Thoracic aorta (tissue), 2 donors: ENCODE results near the gene KCNQ4. TPM values are rescaled to one million over a fixed set of nuclear protein-coding genes. Genes with fewer than 3 reads are reported as not detected.

Experiments
- ATAC-seq: fragments of 150-250 bp; one replicate; pipeline ENCODE4 v1.8.0; 2017; ENCODE audit warnings: low read depth; ENCODE audit not compliant: insufficient number of reproducible peaks, low FRiP score
- DNase-seq: peaks from one replicate; pipeline ENCODE4 v3.0.0-alpha.2; 2020; ENCODE audit warnings: low spot score
- H3K27ac ChIP-seq, 2 donors: fragments of 200-600 bp; sonication (generic); 1 replicate in 1 of 2; 2 replicates in 1 of 2; pipeline ENCODE4 v1.5.1; 2016; ENCODE audit warnings: mild to moderate bottlenecking in 2 of 2, moderate library complexity in 2 of 2
- H3K27me3 ChIP-seq: fragments of 200-600 bp; sonication (generic); replicated peaks from 2 replicates; pipeline ENCODE4 v1.6.0; 2016; ENCODE audit warnings: mild to moderate bottlenecking; ENCODE audit not compliant: insufficient read depth
- H3K36me3 ChIP-seq: fragments of 200-600 bp; sonication (generic); one replicate; pipeline ENCODE4 v1.5.1; 2016
- H3K4me1 ChIP-seq, 2 donors: fragments of 200-600 bp; sonication (generic); 1 replicate in 1 of 2; 2 replicates in 1 of 2; pipeline versions ENCODE4 v1.5.1 to v1.6.0; 2016; ENCODE audit warnings: low read depth in 2 of 2, mild to moderate bottlenecking in 1 of 2; ENCODE audit not compliant: control insufficient read depth in 1 of 2
- H3K4me3 ChIP-seq: fragments of 200-600 bp; sonication (generic); 2 replicates; pipeline ENCODE4 v1.5.1; 2016; ENCODE audit warnings: mild to moderate bottlenecking
- H3K9me3 ChIP-seq: fragments of 200-600 bp; sonication (generic); 2 replicates; pipeline ENCODE4 v1.5.1; 2016
- total RNA-seq, 2 donors: library from RNA; depleted of rRNA; stranded (reverse); fragments of >200 nt; gene quantifications; one replicate each; pipeline versions ENCODE4 v1.1.0 to v1.2.3, GENCODE V29; 2016
- TF ChIP-seq, protein P1 (sequence below): fragments of 200-600 bp; sonication (generic); IDR thresholded peaks from one replicate; pipeline ENCODE4 v1.5.1; 2019; ENCODE audit warnings: antibody characterized with exemption

Gene KCNQ4
- total RNA-seq, 2 donors from 2014 or later: 5.7 to 11.5 TPM

DNA sequence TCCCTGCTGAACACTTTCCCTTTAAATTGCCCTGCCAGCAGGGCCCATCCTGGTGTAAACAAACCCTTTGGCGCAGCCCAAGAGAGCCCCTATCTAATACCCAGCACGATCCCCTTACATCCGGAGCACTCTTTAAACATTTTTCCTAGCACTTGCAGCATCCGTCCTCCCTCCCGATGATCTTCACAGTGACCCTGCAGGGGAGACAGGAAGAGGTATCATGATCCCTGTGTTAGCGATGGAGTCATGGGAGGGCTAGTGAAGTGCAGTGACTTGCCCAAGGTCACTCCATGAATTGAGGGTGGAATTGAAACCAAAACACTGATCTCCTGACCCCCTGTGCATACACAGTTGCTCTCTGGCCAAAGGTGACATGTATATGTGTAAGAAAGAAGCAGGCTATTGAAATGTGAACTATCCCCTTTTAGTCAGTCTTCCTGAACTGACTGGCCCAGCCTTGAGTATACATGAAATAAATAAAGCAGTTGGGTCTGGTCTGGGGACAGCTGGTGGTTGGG is 9.8 kb upstream of the KCNQ4 start:
- H3K27me3 ChIP-seq: no peaks in the 10 kb centered on the region
- TF ChIP-seq, protein P1, sequence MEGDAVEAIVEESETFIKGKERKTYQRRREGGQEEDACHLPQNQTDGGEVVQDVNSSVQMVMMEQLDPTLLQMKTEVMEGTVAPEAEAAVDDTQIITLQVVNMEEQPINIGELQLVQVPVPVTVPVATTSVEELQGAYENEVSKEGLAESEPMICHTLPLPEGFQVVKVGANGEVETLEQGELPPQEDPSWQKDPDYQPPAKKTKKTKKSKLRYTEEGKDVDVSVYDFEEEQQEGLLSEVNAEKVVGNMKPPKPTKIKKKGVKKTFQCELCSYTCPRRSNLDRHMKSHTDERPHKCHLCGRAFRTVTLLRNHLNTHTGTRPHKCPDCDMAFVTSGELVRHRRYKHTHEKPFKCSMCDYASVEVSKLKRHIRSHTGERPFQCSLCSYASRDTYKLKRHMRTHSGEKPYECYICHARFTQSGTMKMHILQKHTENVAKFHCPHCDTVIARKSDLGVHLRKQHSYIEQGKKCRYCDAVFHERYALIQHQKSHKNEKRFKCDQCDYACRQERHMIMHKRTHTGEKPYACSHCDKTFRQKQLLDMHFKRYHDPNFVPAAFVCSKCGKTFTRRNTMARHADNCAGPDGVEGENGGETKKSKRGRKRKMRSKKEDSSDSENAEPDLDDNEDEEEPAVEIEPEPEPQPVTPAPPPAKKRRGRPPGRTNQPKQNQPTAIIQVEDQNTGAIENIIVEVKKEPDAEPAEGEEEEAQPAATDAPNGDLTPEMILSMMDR: no peak
- H3K27ac ChIP-seq: no peak overlapping the region
- H3K4me3 ChIP-seq: no peak overlapping the region
- H3K4me1 ChIP-seq: peaks cover 0 to 9% of the 10 kb centered on the region in 2 donors
- no peak for DNase-seq
- no peak for ATAC-seq
- no peaks in the 10 kb centered on the region for H3K9me3 ChIP-seq
- H3K36me3 ChIP-seq: peaks cover 5% of the 10 kb centered on the region

DNA sequence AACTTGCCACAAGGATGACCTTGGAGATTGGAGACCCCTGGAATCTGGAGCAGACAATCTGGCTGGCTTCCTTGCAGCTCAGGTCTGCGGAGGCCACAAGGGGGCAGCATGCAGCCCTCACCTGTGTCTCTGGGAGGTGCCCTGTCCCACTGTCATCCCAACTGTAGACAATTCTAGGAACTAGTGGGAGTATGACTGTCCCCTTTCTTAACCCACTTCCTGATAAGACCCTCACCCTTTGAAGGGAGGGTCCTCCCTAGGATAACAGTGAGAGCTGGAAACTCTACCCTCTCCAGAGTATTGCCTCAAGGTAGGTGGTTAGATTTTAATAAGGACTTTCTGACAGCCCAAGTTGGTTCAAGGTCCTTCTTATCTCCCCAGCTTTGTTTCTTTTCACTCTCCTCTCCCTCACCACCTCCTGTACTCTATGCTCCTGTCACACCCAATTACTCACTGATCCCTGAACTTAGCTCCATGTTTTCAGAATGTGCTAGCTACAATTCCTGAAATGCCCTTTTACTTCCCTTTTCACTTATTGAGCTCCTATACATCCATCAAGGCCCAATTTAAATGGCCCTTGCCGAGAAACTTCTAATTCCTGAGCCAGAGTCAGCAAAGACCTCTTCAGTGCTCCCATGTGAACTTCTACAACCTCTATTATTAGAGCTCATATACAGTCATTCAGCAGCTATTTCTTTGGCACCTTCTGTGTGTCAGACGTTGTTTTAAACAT is 9.2 kb upstream of the KCNQ4 start:
- H3K9me3 ChIP-seq: no peaks in the 10 kb centered on the region
- no peak for DNase-seq

DNA sequence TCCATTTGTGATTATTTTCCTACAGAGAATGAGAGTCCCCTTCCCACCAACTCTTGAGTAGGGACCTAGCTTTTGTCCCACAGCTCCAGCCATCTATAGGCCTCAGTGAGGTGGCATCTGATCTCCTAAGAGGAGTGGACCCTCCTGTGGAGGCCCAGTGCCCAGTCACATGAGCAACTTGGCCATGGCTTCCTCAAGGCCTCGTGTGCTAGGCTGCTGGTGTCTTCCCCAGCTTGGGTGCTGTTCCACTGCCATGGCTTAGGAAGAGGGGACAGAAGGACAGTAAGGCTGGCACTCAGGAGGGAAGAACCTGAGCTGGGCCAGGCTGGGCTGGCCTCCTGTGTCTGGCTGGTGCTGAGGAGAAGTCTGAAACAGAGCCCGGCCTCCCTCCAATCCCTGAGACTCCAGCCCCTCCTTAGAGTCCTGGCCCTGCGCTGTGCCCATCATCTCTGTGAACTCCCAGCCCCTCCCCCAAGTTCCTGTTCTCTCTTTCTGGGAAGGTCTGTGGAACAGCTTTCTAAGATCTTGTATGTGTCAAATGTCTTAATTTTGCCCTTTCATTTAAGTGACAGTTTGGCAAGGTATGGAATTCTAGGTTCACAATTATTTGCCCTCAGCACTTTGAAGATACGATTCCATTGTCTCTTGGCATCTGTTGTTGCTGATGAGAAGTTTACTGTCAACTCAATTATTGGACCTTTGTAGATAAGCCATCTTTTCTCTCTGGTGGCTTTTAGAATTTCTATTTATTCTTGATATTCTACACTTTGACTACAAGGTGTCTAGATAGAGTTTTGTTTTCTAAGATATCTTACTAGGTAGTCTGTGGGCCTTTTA is 7.1 kb upstream of the KCNQ4 start:
- no peaks in the 10 kb centered on the region for H3K9me3 ChIP-seq
- no peaks in the 10 kb centered on the region for H3K27me3 ChIP-seq
- DNase-seq: no peak
- no peak for ATAC-seq
- H3K4me1 ChIP-seq: no peaks in the 10 kb centered on the region
- no peak overlapping the region for H3K4me3 ChIP-seq
- peaks cover under 1% of the 10 kb centered on the region for H3K36me3 ChIP-seq
- H3K27ac ChIP-seq: no peak overlapping the region
- TF ChIP-seq, protein P1: no peak

More for the DNA sequence above, 9.2 kb upstream of the KCNQ4 start:
- peak overlapping the region in 1 of 2 donors; percentile 46 for H3K27ac ChIP-seq
- H3K36me3 ChIP-seq: peaks cover 5% of the 10 kb centered on the region
- peak; percentile 41 for ATAC-seq
- TF ChIP-seq, protein P1: peak; percentile 77
- no peak overlapping the region for H3K4me3 ChIP-seq
- peaks cover 0 to 8% of the 10 kb centered on the region in 2 donors for H3K4me1 ChIP-seq
- no peaks in the 10 kb centered on the region for H3K27me3 ChIP-seq

DNA sequence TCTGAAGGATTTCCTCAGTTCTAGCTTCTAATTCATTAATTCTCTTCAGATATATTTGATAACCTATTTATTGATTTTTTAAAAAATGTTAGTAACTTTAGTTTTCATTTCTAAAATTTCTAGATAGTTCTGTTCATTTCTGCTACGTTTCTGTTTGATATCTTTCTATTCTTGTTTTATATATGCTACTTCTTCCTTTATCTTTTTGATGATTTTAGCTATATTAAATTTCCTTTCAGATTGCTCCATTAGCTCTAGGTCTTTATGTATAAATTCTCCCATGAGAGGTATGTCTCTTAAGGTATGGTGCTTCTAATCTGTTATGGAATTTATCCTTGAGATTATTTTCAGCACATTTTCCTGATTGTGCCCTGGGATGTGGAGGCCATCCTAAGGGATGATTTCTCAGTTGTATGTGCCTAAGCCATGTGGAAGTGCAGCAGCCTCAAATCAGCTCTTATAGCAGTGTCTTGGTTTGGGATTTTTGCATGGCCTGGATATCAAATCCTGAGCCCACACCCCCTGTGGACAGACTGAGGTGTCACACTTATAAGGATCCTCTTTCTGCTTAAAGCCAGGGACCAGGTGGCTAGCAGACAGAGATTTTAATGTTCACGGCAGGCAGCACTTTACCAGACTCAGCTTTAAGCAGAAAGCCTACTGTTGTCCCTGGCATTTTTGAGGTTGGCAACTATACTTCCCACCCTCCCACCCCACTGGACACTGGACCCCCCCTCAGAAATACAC is 6.2 kb upstream of the KCNQ4 start:
- Histone ChIP-seq H3K4me1 (peaks cover 4 to 5% of the 10 kb centered on the region in 2 donors), H3K9me3 (no peaks in the 10 kb centered on the region), H3K27ac (no peak overlapping the region), H3K4me3 (no peak overlapping the region), H3K36me3 (no peaks in the 10 kb centered on the region), H3K27me3 (no peaks in the 10 kb centered on the region)
- no peak for ATAC-seq
- TF ChIP-seq, protein P1: no peak
- no peak for DNase-seq
